Fibroblast of the aortic adventitia (primary cell): ENCODE measurements around the gene CAPN3. TPM values are rescaled to one million over a fixed set of nuclear protein-coding genes. Genes with fewer than 3 reads are reported as not detected.
A peak's percentile ranks its signal among the peaks of the same experiment; 100 is the strongest.

Source experiments
- DNase-seq: peaks from one replicate; pipeline ENCODE4 v3.0.0-alpha.2; 2010; ENCODE audit warnings: low read depth
- H3K4me3 ChIP-seq: 2 replicates; pipeline ENCODE4 v1.5.1; 2011; ENCODE audit warnings: low read depth, mild to moderate bottlenecking, control low read depth, low read length, moderate library complexity
- total RNA-seq: library from RNA; depleted of rRNA; stranded (reverse); fragments of >200 nt; gene quantifications from 2 replicates; pipeline ENCODE4 v1.2.3, GENCODE V29; 2012; ENCODE audit warnings: low replicate concordance
- TF ChIP-seq, protein P1 (sequence below): IDR thresholded peaks from 2 replicates; pipeline ENCODE4 v1.5.1; 2011; ENCODE audit warnings: mild to moderate bottlenecking, low read length, control low read depth, inconsistent platforms; ENCODE audit not compliant: insufficient read depth

Gene CAPN3
- total RNA-seq, 1 donor: 2.5 TPM

- DNase-seq: no peak
- H3K4me3 ChIP-seq: no peak overlapping the region
- TF ChIP-seq, protein P1, sequence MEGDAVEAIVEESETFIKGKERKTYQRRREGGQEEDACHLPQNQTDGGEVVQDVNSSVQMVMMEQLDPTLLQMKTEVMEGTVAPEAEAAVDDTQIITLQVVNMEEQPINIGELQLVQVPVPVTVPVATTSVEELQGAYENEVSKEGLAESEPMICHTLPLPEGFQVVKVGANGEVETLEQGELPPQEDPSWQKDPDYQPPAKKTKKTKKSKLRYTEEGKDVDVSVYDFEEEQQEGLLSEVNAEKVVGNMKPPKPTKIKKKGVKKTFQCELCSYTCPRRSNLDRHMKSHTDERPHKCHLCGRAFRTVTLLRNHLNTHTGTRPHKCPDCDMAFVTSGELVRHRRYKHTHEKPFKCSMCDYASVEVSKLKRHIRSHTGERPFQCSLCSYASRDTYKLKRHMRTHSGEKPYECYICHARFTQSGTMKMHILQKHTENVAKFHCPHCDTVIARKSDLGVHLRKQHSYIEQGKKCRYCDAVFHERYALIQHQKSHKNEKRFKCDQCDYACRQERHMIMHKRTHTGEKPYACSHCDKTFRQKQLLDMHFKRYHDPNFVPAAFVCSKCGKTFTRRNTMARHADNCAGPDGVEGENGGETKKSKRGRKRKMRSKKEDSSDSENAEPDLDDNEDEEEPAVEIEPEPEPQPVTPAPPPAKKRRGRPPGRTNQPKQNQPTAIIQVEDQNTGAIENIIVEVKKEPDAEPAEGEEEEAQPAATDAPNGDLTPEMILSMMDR: no peak
Measured at GRCh38 chr15:42363942-42364341, 4.6 kb downstream of the CAPN3 start.

- DNase-seq: peak; percentile 16
- TF ChIP-seq, protein P1: no peak
- no peak overlapping the region for H3K4me3 ChIP-seq
Measured at GRCh38 chr15:42364529-42364928, 5.2 kb downstream of the CAPN3 start.

DNA sequence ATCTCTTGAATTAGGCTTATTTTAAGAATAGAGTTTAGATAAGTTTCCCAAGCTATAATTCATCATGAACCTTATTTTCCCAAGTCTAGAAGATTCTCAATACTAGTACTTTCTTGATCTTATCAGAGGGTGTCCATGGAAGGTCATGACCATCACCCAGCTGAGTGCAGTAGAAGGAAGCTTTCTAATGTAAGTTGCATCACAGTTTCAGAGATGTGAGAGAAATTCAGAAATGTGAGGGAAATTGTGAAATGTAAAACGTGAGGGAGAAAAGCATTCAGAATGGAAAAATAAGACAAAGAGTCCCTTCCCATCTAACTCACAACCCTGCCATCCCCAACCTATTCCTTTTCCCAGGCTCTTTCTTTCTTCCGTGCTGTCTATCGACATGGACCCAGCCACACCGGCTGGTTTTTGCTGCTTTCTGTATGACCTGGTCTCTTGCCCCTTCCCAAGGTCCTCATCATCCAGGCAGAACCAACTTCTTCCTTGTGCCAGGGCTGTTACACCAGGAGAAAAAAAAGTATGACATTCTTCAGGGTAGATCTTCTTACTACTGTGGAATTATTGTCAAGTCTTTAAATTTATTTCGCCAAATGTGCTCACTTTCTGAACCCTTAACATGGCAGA lies 6.7 kb downstream of the CAPN3 start:
- no peak for DNase-seq
- TF ChIP-seq, protein P1: no peak
- H3K4me3 ChIP-seq: no peak overlapping the region

GRCh38 chr15:42367041-42367440 lies 7.7 kb downstream of the CAPN3 start:
- H3K4me3 ChIP-seq: no peak overlapping the region
- TF ChIP-seq, protein P1: no peak
- DNase-seq: peak; percentile 43

DNA sequence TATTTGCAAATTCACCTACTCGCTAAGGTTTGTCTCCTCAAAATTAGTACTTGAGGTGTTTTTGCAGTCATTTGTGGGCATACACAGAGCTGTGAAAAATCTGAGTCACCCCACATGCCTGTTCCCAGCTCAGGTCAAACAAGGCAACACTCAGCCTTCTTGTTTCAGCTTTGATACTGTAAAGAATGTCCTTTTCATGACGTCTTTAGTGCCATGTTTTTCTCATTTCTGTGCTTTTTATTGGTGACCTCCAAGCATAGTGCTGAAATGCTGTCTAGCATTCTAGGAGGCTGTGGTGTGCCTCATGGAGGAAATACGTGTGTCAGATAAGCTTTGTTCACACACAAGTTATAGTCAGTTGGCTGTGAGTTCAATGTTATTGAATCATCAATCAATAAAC lies 8.8 kb downstream of the CAPN3 start:
- no peak overlapping the region for H3K4me3 ChIP-seq
- DNase-seq: peak; percentile 15
- TF ChIP-seq, protein P1: no peak

DNA sequence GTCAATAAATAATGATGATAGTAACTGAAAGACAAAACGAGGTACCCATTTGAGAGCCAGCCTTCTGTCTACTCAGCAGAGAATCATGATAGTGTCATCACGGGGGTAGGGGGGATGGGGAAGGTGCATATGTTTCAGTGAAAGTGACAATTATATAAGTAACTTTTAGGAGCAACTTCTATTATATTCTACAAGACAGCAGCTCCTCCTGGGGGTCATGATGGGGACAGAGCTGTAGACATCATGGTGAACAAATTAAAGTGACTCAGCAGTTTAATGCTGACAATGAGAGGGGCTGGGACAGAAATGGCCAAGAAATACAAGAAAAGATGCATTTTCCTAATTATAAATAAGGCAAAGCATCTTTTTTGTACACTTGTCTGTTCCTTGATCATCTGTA lies 11.8 kb downstream of the CAPN3 start:
- DNase-seq: peak; percentile 29
- TF ChIP-seq, protein P1: no peak
- H3K4me3 ChIP-seq: no peak overlapping the region

GRCh38 chr15:42373274-42373673 lies 14.0 kb downstream of the CAPN3 start:
- TF ChIP-seq, protein P1: no peak
- H3K4me3 ChIP-seq: no peak overlapping the region
- no peak for DNase-seq
